Measurements from ENCODE around the gene CCDC148.

DNA sequence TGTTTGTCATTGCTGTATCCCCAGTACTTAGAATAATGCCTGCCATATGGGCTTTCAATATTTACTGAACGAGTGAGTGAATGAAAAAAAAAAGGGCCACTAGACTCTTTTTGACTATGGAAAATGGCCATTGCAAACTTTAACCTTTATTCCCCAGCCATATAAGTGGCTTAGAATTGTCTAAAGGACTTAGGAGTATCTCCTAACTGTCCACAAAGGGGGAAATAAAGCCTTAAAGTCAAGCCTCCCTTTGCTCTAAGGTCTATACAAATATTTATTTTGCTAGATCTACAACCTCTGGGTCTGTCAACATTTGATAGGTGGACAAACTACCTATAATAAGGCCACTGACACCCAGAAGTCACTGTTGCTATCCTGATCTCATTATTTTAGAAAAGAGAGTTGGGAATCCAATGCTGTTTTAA lies 329.2 kb downstream of the CCDC148 start:
- TF ChIP-seq CTCF (IDR thresholded peaks at IDR 0.05) (no peak), EZH2 (IDR thresholded peaks at IDR 0.05; ENCODE audit: borderline replicate concordance, insufficient read depth, low read depth, low read length, poor library complexity, severe bottlenecking) (no peak)
